Measurements from ENCODE around the gene CRELD2. TPM values are rescaled to one million over a fixed set of nuclear protein-coding genes. Genes with fewer than 3 reads are reported as not detected.

Gene CRELD2
- total and polyA plus RNA-seq, 2 donors from 2014 or later = 37.3 to 54.0 TPM

DNA sequence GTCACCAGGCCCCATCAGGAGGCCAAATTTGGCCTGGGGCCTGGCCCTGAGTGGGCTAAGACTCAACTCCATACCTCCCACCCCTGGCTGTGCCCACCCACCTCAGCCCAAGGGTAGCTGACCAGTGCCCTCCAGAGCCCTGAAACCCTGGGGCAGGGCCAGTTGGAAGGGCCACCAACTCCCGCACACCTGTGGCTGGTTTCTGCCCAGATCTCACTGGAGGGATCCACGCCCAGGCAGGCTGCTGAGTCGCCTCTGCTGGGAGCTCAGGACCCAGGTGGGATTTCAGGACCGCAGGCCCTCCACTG, 33.2 kb downstream of the CRELD2 start:
- Histone ChIP-seq H3K9me3 (ENCODE audit: control insufficient read depth in 2 of 3, insufficient read depth in 1 of 3, low read length in 3 of 3) (no peaks in the 10 kb centered on the region), H3K9ac (ENCODE audit: low read length in 3 of 3) (peak overlapping the region in 1 of 3 donors; percentile 84), H3K27me3 (ENCODE audit: control insufficient read depth, insufficient read depth, low read length) (no peaks in the 10 kb centered on the region), H3K4me1 (ENCODE audit: control insufficient read depth in 2 of 3, insufficient read depth in 2 of 3, low read depth in 1 of 3, low read length in 3 of 3) (peaks cover 0 to 52% (median 25%) of the 10 kb centered on the region in 3 donors), H3K27ac (ENCODE audit: low read depth in 2 of 2, low read length in 2 of 2) (peak overlapping the region; percentile 98 to 99), H3K36me3 (ENCODE audit: control insufficient read depth in 2 of 3, insufficient read depth in 3 of 3, low read length in 3 of 3) (no peaks in the 10 kb centered on the region), H3K4me3 (ENCODE audit: low read length in 3 of 3) (no peak overlapping the region)
- intact Hi-C loops (cut with DNase I) = no loop called here
- no peak for TF ChIP-seq CTCF (IDR thresholded peaks at IDR 0.05; ENCODE audit: borderline replicate concordance, extremely low read depth, insufficient read depth)
- FAIRE-seq (no peak), DNase-seq (no peak)

- H3K36me3 ChIP-seq (ENCODE audit: control insufficient read depth in 2 of 3, insufficient read depth in 3 of 3, low read length in 3 of 3) = no peaks in the 10 kb centered on the region
- H3K9me3 ChIP-seq (ENCODE audit: control insufficient read depth in 2 of 3, insufficient read depth in 1 of 3, low read length in 3 of 3) = no peaks in the 10 kb centered on the region
- H3K27me3 ChIP-seq (ENCODE audit: control insufficient read depth, insufficient read depth, low read length) = no peaks in the 10 kb centered on the region
- H3K27ac ChIP-seq (ENCODE audit: low read depth in 2 of 2, low read length in 2 of 2) = peak overlapping the region; percentile 98 to 99
- no peak for TF ChIP-seq CTCF (IDR thresholded peaks at IDR 0.05; ENCODE audit: borderline replicate concordance, extremely low read depth, insufficient read depth)
- peak overlapping the region in 2 of 3 donors; percentile 11 to 84 for H3K9ac ChIP-seq (ENCODE audit: low read length in 3 of 3)
- intact Hi-C loops (cut with DNase I) = no loop called here
- H3K4me1 ChIP-seq (ENCODE audit: control insufficient read depth in 2 of 3, insufficient read depth in 2 of 3, low read depth in 1 of 3, low read length in 3 of 3) = peaks cover 0 to 52% (median 25%) of the 10 kb centered on the region in 3 donors
- DNase-seq (peak in 3 of 5 donors; percentile 49 to 74 (median 62)), FAIRE-seq (no peak)
- H3K4me3 ChIP-seq (ENCODE audit: low read length in 3 of 3) = no peak overlapping the region
Observed at GRCh38 chr22:49951986-49952896, 33.8 kb downstream of the CRELD2 start.

DNA sequence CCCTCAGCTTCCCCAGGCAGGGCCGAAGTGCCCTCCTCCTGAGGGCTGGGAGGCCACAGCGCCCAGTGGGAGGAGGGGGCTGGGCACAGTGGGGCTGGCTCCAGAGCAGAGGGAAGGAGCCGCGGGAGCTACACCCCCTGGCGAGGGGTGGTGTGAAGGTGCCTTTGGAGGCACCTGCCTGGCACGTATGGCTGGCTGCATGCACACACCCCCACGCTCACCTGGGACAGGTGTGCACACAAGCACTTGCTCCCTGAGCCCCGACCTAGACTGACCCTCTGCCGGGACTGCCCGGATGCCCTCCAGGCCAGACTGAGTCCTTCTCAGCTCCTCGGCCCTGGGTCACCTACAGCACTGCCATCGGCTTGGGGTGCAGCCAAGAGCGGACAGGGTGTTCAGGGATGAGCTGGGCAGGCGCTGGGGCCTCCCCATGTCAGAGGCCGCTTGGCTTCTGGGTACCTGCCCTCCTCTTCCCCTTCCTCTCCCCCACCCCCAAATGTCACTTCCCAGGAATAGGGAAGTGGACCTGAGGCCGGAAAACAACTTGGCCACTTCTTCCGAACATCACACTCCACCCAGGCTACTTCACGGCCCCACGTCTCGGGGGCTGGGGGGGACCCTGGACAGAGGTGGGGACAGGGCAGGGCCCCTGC, 34.7 kb downstream of the CRELD2 start:
- no peak for TF ChIP-seq CTCF (IDR thresholded peaks at IDR 0.05; ENCODE audit: borderline replicate concordance, extremely low read depth, insufficient read depth)
- H3K36me3 ChIP-seq (ENCODE audit: control insufficient read depth in 2 of 3, insufficient read depth in 3 of 3, low read length in 3 of 3) = no peaks in the 10 kb centered on the region
- H3K4me3 ChIP-seq (ENCODE audit: low read length in 3 of 3) = no peak overlapping the region
- no peaks in the 10 kb centered on the region for H3K27me3 ChIP-seq (ENCODE audit: control insufficient read depth, insufficient read depth, low read length)
- H3K9ac ChIP-seq (ENCODE audit: low read length in 3 of 3) = peak overlapping the region in 1 of 3 donors; percentile 84
- FAIRE-seq = no peak
- peaks cover 0 to 50% (median 25%) of the 10 kb centered on the region in 3 donors for H3K4me1 ChIP-seq (ENCODE audit: control insufficient read depth in 2 of 3, insufficient read depth in 2 of 3, low read depth in 1 of 3, low read length in 3 of 3)
- H3K9me3 ChIP-seq (ENCODE audit: control insufficient read depth in 2 of 3, insufficient read depth in 1 of 3, low read length in 3 of 3) = no peaks in the 10 kb centered on the region
- DNase-seq = peak in 1 of 5 donors; percentile 92
- intact Hi-C loops (cut with DNase I) = no loop called here
- H3K27ac ChIP-seq (ENCODE audit: low read depth in 2 of 2, low read length in 2 of 2) = peak overlapping the region; percentile 98 to 99

Measured in kidney (tissue), 14 donors.